M059J (cell line): ENCODE results near the gene COL23A1. TPM values are rescaled to one million over a fixed set of nuclear protein-coding genes. Genes with fewer than 3 reads are reported as not detected.
"Not testable (repeated sequence)": the region's sequence is repeated elsewhere in the genome, so short reads cannot be mapped to it uniquely, and the experiment has no call there.

Source experiments
- DNase-seq: peaks from one replicate; pipeline ENCODE4 v3.0.0-alpha.2; 2012; ENCODE audit warnings: low read depth
- total RNA-seq: library from RNA; depleted of rRNA; stranded (reverse); fragments of >200 nt; shearing (Covaris generic); gene quantifications from 2 replicates; pipeline ENCODE4 v1.2.3, GENCODE V29; 2014

COL23A1 gene
- total RNA-seq, 1 experiment from 2014 or later: not detected

GRCh38 chr5:178381206-178381605 is 209.0 kb downstream of the COL23A1 start:
- no peak for DNase-seq

GRCh38 chr5:178380541-178381074 is 209.6 kb downstream of the COL23A1 start:
- no peak for DNase-seq

- no peak for DNase-seq
Observed at GRCh38 chr5:178380086-178380485, 210.1 kb downstream of the COL23A1 start.

- DNase-seq: no peak
Observed at GRCh38 chr5:178378527-178379484, 211.4 kb downstream of the COL23A1 start.

- no peak for DNase-seq
Observed at GRCh38 chr5:178377583-178378270, 212.5 kb downstream of the COL23A1 start.

- no peak for DNase-seq
Observed at GRCh38 chr5:178376921-178377582, 213.1 kb downstream of the COL23A1 start.

- no peak for DNase-seq
Observed at GRCh38 chr5:178375348-178375747, 214.8 kb downstream of the COL23A1 start.

GRCh38 chr5:178373711-178374110 is 216.5 kb downstream of the COL23A1 start:
- DNase-seq: no peak

GRCh38 chr5:178372142-178372571 is 218.0 kb downstream of the COL23A1 start:
- DNase-seq: no peak

GRCh38 chr5:178371362-178372111 is 218.7 kb downstream of the COL23A1 start:
- no peak for DNase-seq

- DNase-seq: no peak
Observed at GRCh38 chr5:178370102-178370501, 220.1 kb downstream of the COL23A1 start.

GRCh38 chr5:178369469-178369868 is 220.7 kb downstream of the COL23A1 start:
- not testable (repeated sequence) for DNase-seq

- no peak for DNase-seq
Observed at GRCh38 chr5:178368716-178369300, 221.4 kb downstream of the COL23A1 start.

- no peak for DNase-seq
Observed at GRCh38 chr5:178368274-178368673, 221.9 kb downstream of the COL23A1 start.

- DNase-seq: no peak
Observed at GRCh38 chr5:178367736-178368120, 222.5 kb downstream of the COL23A1 start.

GRCh38 chr5:178366998-178367735 is 223.0 kb downstream of the COL23A1 start:
- DNase-seq: no peak

- DNase-seq: no peak
Observed at GRCh38 chr5:178365501-178366440, 224.4 kb downstream of the COL23A1 start.

- DNase-seq: no peak
Observed at GRCh38 chr5:178364326-178364675, 225.9 kb downstream of the COL23A1 start.
